HG03064 (cell line): Measurements from ENCODE around the gene TMEM114.

ENCODE experiments used
- ATAC-seq: cut with Tn5 transposase; IDR thresholded peaks from one replicate; pipeline ENCODE4 v1.9.1; 2021; ENCODE audit warnings: low read depth; ENCODE audit not compliant: unreplicated experiment

The TMEM114 gene

GRCh38 chr16:8589900-8590688 is at the start of gene TMEM114:
Gene TMEM114 (minus strand): TSS chr16:8590511. CDS start chr16:8589838, 673 bp downstream.
- no peak for ATAC-seq

- ATAC-seq = no peak
Measured at GRCh38 chr16:8639694-8640093, 49.4 kb upstream of the TMEM114 start.

DNA sequence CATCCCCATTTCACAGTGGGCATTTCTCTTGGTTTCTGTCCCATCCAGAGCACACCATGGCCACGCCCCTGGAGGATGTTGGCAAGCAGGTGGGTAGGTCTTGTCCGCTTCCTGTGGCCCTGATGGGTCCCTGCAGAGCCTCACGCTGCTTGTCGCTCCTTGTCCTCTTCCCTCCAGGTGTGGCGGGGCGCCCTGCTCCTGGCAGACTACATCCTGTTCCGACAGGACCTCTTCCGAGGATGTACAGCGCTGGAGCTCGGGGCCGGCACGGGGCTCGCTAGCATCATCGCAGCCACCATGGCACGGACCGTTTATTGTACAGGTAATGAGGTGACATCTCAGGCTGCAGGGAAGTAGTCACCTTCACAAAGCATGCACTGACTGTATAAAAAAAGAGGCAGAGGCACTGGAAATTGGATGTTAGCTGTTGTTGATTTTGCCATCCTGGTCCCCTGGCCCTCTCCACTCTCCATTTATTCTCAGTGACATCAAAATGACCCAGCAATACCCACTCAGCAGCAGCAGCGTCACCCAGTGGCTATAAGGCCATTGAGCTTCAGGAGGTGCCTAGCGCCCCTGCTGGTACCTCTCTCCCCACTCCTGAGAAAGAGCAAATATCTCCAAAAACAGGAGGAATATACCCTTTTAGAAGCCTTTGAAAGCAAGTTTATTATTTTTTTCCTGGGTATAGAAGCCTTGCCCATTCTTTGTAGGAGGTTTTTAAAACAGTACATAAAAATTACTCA is 44.9 kb upstream of the TMEM114 start:
- ATAC-seq = no peak

DNA sequence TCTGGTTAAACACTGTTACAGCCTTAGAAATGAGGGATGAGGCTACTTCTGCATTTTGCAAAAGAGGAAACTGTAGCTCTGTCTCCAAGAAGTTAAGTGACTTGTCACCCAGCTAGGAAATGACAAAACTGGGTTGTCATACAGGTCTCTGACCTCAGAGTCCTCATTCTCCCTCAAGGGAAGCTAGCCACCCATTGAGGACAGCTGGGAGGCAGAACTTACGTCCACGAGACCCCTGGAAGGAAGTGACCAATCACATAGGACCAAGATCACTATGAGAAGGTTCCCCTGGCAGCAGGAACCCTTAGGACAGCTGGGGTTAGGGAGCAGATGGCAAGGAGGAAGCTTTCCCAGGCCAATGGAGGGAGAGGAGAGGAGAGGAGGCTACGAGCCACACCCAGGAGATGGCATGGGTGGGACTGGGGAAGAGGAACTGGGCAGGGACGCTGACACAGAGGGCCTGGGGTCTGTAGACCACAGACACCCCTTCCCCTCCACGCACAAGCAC is 42.4 kb upstream of the TMEM114 start:
- ATAC-seq = no peak

GRCh38 chr16:8631818-8632465 is 41.6 kb upstream of the TMEM114 start:
- no peak for ATAC-seq

DNA sequence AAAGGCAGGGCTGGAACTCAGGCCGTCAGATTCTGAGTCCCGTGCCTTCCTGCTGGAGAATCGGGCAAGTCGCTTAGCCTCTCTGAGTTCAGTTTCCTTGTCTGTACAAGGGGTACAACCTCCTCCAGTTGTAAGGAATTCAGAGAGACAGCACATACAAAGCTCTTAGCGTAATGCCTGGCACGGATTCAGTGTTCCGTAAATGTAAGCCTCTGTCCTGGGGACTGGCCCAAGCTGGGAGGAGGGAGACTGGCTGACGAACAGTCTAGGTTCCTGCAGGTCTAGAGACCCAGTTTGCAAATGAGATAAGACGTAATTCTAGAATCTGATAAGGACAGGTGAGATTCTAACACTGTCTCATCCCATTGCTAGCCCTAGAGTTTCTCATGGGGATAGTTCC is 41.1 kb upstream of the TMEM114 start:
- no peak for ATAC-seq

GRCh38 chr16:8630255-8630953 is 40.1 kb upstream of the TMEM114 start:
- no peak for ATAC-seq

- no peak for ATAC-seq
Measured at GRCh38 chr16:8628981-8629725, 38.8 kb upstream of the TMEM114 start.

DNA sequence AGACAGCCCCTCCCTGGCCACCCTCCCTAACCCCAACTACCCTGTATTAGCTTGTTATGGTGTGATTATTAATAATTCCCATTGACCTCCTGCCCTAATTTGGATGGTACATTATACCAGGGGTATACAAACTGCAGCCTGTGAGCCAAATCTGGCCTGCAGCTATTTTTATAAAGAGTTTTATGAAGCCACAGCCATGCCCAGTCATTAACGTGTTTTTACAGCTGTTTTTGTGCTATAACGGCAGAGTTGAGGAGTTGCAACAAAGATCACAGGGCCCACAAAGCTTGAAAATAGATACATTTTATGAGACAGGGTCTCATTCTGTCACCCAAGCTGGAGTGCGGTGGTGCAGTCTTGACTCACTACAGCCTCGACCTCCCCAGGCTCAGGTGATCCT is 37.1 kb upstream of the TMEM114 start:
- ATAC-seq = no peak

GRCh38 chr16:8626946-8627345 is 36.6 kb upstream of the TMEM114 start:
- no peak for ATAC-seq

DNA sequence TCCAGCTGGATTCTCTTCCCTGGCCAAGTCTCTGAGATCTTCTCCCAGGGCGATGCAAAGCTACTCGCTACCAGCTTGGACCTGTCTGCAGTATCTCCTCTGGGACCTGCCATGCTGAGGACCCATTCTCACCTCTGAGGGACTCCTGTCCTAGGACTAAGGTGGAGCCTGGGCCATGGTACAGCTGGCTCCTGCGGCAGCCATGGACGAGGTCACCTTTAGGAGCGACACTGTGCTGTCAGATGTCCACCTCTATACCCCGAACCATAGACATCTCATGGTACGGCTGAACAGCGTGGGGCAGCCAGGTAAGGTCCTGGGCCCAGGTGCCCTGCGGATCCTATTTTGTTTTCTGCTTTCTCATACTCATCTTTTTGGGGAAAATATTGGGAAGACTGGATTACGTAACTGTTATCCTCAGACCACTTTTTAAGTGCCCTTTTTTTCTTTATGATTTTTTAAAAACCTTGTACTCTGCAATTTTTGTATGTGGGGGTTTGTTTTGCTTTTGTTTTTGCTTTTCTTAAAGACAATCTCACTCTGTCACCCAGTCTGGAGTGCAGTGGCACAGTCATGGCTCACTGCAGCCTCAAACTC is 35.3 kb upstream of the TMEM114 start:
- no peak for ATAC-seq

DNA sequence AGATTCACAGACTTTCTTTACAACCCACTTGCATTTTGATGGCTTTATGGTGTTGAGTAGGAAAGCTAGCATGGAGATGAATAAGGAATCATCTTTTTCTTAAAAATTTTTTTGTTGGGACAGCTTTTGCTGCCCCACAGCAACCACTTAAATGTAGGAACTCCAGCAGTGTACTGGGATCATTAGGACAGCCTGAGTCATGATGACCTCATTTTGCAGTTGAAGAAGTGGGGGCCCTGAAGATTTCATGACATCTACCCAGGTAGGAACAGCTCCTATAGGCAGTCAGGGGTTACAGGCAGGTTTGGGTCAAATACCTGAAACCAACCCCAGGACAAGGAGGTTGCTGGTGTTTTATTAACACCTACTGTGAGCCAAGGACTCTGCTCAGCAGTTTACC is 33.3 kb upstream of the TMEM114 start:
- no peak for ATAC-seq

DNA sequence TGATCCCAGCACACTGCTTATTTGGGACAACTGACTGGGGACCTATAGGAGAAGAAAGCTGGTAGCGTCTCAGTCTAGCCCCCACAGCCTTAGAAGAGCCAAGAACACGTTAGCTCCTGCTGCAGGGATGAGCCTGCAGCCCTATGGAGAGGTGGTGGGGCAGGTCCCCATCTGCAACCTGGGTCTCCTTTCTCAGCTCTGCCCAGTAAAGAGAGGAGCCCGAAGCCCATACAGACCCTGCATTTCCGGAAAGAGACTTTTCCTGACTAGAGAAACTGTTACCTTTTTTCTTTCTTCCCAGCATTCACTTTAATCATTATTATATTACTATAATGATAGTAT is 32.0 kb upstream of the TMEM114 start:
- ATAC-seq = no peak

DNA sequence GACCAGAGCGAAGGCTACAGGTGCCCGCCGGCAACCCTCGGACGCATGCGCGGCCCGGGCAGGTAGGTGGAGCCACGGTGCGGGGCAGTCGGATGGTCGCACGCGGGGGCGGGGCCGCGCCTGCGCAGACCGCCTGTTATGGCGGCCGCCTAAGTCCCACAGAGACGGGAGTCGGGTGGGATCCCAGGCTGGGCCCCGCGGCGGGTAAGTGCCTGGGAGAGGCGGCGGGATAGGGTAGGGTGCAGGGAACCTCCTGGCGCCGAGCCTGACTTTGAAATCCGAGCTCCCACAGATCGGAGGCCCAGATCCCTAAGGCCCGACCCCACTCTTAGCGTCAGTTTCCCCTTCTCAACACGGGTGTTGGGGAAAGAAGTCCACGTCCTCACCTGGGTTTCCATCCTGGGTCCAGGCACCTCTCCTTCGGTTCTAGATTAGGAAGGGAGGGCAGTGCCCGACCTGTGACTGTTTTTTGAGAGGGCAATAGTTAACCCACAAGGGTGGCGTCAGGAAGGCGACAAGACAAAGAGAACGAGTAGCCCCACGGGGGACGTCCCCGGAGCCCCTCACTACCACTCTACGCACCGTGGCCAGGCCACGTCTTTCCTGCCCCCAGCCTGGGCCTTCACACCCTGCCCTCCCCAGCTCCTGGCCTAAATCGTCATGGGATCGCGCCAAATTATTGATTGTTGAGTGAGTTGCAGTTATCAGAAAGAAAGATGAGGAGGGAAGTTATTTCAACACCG is 31.4 kb upstream of the TMEM114 start, which contains the start of gene METTL22:
Gene METTL22 (plus strand): TSS at position 127 of the 743 bp plus-strand sequence. CDS start 3,968 bp downstream, outside the sequence.
- peak; percentile 79 for ATAC-seq

- no peak for ATAC-seq
Measured at GRCh38 chr16:8621222-8621571, 30.9 kb upstream of the TMEM114 start.

- ATAC-seq = no peak
Measured at GRCh38 chr16:8620535-8620934, 30.2 kb upstream of the TMEM114 start.

- no peak for ATAC-seq
Measured at GRCh38 chr16:8619671-8620370, 29.5 kb upstream of the TMEM114 start.

- ATAC-seq = no peak
Measured at GRCh38 chr16:8614435-8615029, 24.2 kb upstream of the TMEM114 start.
